ENCODE results near the gene PAXIP1. TPM values are rescaled to one million over a fixed set of nuclear protein-coding genes. Genes with fewer than 3 reads are reported as not detected.
"Not testable (repeated sequence)": the region's sequence is repeated elsewhere in the genome, so short reads cannot be mapped to it uniquely, and the experiment has no call there.

PAXIP1 gene
- total RNA-seq, 1 experiment from 2014 or later, result 13.4 TPM

DNA sequence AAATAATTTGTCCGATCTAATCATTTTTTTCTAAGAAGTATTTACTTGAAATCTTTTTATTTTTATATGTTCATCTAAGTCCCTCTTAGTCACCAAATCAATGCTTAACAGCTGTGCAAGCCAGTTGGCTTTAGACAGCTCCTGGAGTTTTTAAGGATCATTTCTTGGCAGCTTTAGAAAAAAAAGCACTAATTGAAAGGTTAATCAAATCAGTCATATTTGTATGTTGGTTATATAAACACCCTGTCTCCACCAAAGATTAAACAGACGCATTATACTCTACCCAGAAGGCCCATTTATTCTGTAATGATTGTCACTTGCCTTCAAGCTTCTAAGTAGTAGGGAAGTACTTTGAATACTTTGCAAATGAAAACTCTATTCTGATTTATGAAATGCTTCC is 60.2 kb downstream of the PAXIP1 start:
- DNase-seq (ENCODE audit: low spot score), result no peak

DNA sequence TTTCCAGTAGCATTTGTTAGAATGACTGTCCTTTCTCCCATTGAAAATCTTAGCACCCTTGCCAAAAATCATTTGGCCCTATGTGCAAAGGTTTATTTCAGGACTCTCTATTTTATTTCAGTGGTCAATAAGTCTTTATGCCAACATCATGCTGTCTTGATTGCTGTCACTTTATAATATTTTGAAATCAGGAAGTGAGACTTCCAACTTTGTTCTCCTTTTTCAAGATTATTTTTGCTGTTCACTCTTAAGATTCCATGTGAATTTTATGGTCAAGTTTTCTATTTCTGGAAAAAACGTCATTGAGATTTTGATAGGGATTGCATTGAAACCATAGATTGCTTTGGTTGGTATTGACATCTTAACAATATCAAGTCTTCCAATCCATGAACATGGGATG is 65.1 kb downstream of the PAXIP1 start:
- DNase-seq (ENCODE audit: low spot score), result no peak

DNA sequence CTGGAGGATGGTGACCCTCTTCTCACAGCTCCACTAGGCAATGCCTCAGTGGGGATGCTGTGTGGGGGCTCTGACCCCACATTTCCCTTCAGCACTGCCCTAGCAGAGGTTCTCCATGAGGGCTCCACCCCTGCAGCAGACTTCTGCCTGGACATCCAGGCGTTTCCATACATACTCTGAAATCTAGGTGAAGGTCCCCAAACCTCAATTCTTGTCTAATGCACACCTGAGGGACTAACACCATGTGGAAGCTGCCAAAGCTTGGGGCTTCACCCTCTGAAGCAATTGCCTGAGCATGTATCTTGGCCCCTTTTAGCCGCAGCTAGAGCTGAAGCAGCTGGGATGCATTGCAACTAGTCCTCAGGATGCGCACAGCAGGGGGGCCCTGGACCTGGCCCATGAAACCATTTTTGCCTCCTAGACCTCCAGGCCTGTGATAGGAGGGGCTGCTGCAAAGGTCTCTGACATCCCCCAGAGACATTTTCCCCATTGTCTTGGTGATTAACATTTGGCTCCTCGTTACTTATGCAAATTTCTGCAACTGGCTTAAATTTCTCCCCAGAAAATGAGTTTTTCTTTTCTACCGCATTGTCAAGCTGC is 68.5 kb downstream of the PAXIP1 start:
- not testable (repeated sequence) for DNase-seq (ENCODE audit: low spot score)

DNA sequence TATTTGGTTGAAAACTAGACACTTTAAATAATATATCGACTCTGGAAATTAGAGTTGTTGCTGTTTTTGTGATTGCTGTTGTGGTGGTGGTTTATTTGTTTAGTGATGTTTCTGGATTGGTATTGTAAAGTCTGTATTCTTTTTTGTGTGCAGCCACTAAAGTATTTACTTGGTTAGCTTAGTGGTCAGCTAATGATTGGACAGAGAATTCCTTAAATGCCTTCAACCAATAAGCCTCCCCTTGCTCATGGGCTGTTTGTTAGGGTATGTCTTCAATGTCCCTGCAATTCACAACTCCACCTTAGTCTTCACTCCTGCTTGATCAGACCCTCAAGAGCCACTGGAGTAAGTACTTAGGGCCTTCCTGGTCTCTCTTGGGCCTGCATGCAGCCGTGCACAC is 71.0 kb downstream of the PAXIP1 start:
- no peak for DNase-seq (ENCODE audit: low spot score)

DNA sequence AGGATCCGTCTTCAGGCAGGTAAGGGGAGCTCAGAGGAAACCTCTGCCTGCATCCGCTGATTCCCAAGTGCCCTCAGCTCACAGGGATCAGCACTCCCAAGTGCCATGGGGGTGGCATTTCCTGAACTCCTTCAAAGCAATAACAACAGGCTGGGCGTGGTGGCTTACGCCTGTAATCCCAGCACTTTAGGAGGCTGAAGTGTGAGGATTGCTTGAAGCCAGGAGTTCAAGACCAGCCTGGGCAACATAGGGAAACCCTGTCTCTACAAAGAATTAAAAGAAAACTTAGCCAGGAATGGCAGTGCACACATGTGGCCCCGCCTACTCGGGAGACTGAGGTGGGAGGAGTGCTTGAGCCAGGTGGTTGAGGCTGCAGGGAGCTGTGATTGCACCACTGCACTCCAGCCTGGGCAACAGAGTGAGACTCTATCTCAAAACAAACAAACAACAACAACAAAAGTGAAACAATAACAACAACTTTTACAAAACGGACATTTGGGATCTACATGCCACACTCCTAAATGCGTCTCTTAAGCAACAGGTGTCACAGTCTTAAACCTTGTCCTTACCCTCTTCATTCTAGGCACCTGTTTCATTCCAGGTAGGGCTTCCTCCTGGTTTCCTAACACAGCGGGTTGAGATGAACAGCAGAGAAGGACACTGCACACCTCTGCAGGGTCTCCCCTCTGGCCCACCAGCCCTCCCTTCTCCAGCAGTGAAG is 73.8 kb downstream of the PAXIP1 start:
- DNase-seq (ENCODE audit: low spot score), result peak; percentile 19

DNA sequence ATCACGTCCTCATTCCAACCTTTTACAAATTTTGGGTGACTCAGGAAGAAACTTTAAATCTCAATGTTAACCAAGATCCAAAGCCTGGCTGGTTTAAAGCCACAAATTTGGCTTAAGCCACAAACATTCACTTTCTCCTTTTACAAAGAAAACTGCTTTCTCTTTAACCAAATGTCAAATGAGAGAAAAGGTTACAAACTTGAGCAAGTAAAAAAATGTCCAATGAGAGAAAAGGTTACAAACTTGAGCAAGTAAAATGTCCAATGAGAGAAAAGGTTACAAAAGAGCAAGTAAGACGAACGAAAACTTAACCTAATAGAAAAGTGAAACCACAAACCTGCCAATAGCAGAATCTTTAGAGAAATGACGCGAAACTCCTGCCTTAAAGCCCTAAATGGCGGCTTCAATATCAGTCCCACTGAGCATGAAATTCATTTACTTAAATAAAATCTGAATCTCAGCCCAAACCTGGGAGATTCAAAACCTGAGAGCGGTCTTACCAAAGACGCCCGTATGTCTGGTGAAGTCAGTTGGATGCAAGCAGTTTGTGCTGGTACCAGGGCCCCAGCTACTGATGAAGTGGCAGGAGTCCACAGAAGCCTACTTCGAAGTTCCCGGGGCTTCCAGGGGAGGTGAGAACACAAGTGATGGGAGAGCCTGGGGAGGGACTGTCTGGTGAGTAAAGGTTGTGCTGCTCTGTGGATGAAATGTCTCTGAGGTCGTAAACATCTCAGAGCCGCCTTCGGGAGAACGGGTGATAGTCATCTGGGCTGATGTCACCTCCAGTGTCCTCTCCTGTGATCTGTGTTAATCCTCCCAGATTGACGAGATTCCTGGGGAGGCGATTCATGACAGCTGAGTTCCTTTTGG is 74.6 kb downstream of the PAXIP1 start:
- DNase-seq (ENCODE audit: low spot score), result peak; percentile 83

DNA sequence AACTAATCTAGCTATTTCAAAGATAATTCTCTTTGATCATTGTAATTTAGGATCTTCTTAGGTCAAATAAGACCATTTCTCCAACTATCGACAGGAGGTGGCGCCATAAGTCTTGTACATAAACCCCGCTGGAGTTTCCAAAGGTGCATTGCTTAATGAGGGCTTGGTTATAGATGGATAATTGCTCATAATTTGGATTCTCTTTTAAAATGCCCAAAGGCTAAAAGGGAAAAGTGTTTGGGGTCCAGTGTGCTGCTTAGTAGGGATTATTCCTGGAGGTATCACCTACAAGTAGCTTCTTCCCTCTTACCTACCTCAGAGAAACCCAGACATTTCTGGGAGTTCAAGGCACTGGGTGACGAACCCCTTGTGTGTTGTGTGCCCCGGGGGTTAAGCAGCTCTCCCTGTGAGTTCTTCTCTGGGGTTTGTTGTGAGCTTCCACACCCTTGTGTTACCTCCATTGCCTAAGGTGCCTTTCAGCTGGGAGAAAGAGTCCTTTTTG is 75.2 kb downstream of the PAXIP1 start:
- peak; percentile 82 for DNase-seq (ENCODE audit: low spot score)

DNA sequence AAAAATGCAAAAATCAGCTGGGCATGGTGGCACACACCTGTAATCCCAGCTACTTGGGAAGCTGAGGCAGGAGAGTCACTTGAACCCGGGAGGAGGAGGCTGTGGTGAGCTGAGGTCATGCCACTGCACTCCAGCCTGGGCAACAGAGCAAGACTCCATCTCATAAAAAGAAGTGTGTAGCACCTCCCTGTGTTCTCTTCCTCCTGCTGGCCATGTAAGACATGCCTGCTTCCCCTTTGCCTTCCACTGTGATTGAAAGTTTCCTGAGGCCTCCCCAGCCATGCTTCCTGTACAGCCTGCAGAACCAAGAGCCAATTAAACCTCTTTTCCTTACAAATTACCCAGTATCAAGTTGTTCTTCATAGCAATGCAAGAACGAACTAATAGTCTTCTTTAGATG is 80.5 kb downstream of the PAXIP1 start:
- not testable (repeated sequence) for DNase-seq (ENCODE audit: low spot score)

DNA sequence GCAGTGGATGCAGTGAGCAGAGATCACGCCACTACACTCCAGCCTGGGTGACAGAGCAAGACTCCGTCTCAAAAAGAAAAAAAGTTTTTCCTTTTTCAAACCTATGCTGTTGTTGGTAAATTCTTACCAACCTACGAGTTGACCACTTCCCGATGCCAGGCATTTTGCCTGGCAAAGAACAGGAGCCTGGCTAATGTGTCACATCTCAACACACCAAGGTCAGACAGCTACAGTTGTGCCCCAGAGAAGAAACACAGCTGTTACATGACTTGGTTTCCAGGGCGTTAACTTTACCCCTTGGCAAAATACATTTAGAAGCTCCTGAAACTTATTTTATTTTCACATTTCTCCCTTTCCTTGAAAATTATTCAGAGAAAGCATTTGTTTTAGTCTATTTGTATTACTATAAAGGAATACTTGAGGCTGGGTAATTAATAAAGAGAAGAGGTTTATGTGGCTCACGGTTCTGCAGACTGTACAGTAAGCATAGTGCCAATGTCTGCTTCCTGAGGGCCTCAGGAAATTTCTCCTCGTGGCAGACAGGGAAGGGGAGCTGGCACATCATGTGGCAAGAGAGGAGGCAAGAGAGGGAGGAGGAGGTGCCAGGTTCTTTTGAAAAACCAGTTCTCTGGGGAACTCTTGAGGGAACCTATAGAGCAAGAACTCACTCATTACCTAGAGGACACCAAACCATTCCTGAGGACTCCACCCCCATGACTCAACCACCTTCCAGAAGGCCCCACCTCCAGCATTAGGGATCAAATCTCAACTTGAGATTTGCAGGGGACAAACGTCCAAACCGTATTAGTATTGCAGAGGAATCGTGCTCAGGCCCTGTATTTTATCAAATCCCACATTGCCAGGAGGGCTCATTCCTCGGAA is 83.3 kb downstream of the PAXIP1 start:
- DNase-seq (ENCODE audit: low spot score), result no peak

DNA sequence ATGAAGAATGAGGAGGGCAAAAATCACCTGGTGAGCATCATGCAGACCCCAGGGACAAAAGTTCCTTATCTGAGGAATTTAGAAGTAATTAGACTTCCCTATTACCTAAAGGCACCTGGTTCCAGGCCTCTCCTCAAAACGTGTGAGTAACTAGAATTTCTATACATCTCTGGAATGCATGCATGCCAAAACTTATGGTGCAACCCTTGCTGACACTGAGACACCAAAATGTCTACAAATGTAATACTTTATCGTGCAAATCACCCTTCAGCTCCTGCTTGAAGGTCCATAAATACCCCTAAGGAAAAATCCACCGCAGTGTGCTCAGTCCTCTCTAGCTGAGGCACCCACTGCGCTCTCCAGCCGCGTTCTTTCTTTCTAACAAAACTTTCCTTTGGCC is 84.2 kb downstream of the PAXIP1 start:
- DNase-seq (ENCODE audit: low spot score), result no peak

DNA sequence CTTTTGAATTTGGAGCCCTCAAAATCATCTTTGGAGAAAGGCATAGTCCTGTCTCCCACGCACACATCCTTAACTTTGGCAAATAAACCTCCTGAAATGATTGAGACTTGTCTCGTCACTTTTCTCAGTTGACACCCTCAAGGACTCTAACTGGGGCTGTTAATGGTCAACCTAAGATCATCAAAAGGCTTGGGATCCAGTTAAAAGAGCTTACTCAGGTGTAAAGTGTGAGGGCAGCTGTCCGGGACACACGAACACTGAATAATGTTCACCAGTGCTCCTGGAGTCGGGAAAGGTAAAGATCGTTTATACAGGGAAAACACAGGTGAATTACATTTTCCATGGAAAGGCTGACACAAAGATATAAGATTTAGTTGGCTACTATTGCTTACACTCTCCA is 84.7 kb downstream of the PAXIP1 start:
- DNase-seq (ENCODE audit: low spot score), result no peak

DNA sequence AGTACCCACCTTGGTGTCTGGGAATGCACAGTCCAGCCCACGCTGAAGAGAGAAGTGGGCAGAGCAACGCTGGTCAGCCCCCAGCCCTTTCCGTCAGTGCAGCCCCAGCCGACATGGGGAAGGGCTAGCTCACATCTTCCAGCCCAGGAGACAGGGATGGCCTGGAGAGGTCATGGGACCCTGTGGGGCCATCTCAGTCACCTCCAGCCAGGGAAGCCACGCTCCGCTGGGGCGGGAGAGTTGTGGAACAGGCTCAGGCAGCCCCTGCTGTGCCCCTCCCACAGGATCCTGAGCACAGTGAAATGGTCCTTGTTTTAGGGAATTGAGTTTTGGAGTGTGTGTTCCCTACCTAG is 85.1 kb downstream of the PAXIP1 start:
- DNase-seq (ENCODE audit: low spot score), result no peak

DNA sequence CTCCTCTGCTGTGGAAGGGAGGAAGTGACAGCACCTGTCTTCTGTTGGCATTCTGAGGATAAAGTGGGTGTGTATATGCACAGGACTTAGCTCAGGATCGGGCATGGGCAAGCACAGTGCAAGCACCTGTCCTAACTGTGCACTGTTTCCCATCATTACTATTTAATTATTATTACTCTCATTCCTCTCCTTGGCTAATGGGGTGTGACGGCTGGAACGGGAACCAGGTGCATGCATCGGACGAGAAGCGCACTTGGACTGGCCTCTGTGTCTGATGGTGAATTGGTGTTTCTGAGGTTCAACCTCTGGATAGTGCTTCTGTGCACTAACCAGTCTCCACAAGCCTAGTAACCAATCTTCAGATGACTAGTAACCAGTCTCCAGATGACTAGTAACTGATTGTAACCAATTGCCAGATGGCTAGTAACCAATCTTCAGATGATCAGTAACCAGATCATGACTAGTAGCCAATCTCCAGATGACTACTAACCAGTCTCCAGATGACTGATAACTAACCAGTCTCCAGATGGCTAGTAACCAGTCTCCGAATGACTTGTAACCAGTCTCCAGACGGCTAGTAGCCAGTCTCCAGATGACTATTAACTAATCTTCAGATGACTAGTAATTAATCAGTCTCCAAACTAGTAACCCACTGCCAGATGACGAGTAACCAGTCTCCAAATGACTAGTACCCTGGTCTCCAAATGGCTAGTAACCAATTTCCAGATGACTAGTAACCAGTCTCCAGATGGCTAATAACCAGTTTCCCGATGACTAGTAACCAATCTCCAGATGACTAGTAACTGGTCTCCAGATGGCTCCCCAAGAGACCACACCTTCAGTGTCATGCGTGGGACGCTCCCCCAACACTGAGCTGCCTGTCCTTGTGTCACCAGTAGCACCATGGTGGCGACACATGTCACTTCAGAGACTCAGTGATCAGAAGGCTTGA is 85.8 kb downstream of the PAXIP1 start:
- no peak for DNase-seq (ENCODE audit: low spot score)

DNA sequence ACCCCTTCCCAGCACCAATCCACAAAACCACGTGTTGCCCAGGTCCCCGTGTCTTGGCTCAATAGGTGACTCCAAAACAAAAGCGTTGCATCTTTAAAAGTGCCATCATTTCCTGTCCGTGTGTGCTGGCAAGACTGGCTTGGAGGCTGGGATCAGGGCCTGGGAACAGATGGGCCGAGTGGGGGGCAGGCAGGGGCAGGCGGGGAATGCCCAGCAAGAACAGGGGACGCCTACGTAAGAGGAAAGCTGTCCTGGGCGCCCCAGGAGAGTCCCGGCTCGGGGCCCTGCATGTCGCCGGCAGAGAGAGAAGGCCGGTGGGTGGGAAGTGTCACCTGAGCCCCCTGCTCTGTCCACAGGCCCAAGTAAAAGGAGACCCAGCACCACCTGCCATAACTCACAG is 86.5 kb downstream of the PAXIP1 start:
- DNase-seq (ENCODE audit: low spot score), result no peak

DNA sequence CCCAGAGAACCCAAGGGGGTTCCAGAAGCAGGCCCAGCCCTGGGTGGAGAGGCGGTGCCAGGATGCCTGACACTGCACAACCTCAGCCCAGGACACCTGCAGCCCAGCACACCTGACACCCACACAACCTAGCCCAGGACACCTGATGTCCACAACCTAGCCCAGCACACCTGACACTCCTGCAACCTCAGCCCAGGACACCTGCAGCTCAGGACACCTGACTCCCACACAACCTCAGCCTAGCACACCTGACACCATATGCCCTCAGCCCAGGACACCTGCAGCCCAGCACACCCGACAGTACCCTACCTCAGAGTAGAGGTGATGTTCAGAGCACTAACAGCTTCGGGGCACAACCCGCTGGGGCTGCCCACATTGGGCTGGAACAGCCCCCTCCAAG is 87.3 kb downstream of the PAXIP1 start:
- no peak for DNase-seq (ENCODE audit: low spot score)

DNA sequence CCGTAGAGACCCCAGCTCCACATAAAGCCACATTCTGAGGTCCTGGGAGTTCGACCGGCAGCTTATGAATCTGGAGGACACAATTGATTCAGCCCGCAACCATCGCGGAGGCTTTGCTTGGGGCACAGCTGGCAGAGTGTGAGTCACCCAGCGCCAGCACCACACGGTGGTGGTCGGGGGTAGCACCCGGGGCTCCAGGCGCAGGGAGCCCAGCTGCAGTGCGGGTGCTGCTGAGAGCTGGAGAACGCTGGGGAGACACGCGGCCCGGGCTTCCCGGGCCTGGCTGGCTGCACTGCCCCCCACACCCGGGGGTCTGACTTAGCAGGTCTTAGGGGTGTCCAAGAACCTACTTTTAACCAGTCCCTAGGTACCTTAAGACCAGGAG is 87.9 kb downstream of the PAXIP1 start:
- DNase-seq (ENCODE audit: low spot score), result no peak

DNA sequence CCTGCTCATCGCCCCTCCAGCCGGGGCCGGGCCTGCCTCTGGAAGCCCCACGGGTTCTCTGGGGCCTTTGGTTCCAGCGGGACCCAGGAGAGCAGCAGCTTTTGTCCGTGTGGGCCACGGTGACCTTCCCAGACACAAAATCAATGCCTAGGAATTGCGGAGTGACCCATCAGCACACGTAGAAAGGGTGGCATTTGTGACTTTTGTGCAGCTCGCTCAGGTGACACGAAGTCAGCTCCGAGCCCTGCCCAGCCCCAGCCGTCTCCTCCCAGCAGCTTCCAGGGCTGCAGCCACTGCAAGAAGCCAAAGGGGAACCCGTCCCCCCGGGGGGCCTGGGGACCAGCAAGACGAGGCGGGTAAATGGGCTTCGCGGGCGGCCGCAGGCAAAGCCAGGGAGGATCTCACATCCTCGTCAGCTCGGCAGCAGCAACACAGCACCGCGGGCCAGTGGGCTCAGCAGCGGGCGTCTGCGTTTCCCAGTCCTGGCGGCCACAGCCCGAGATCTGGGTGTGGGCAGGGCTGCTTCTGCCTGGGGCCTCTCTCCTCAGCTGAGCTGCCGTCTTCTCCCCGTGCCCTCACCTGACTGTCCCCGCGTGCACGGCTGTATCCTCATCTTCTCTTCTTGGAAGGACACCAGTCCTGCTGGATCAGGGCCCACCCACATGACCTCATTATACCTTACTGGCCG is 88.5 kb downstream of the PAXIP1 start:
- no peak for DNase-seq (ENCODE audit: low spot score)

DNA sequence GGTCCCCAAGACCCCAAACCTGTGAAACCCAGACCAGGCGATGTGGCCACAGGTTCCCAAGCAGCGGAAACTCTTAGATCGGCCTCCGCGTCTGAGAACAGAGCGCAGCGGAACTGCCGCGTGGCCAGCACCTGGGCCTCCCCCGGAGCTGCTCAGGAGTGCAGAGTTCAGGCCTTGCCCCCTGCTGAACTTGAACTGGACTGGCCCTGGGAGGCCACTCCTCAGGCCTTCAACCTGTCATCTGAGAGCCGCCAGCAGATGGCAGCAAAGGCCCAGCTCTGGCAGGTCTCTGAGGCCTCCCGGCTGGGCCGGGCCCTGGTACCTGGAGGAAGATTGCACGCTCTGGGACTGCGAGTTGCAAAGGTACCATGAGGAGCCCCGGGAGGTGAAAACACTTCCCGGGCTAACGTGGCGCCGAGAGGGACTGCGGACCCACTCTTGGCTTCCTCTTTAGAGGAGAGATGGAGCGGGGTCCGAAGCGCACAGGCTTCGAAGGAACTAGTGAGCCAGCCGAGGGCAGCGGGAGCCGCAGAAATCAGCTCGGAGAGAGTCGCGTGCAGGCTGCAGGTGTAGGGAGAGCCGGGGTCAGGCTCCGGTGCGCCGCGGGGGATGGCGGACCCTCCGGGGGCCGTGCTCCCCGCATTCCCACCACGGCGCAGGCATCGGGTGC is 89.2 kb downstream of the PAXIP1 start:
- DNase-seq (ENCODE audit: low spot score), result peak; percentile 40

DNA sequence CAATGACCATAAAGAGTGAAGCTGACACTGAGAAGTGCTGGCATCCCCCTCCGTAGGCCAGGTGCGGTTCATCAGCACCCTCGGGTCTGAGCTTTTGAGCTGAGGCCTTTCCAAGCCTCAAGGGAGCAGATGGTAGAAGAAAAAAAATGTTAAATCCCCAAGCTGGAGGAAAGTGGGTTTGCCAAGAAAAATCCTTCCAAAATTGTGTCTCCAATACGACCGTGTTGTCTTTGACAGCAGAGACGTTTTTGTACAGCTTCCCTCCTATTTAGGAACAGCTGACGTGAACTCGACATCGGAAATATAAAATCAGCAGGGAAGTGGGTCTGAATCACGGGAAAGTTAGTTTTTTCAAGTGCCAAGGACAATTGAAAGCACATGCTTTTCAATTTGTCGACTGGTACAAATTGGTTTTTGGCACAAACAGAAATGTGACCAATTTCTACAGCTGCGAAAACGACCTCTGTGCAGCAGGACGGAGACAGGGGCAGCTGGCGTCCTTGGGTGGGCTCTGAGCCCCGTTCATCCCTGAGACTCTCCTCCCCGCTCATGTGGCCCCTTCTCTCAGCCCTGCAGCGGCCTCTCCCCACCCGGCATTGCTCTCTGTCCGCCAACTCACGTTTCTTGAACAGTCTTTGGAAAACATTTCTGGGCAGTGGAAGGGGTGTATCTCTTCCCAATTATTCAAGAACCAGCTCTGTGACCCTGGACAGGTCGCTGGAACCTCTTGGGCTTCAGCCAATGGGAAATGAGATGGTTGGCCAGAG is 89.9 kb downstream of the PAXIP1 start:
- no peak for DNase-seq (ENCODE audit: low spot score)
